A673 (cell line): ENCODE results near the gene PDE5A. TPM values are rescaled to one million over a fixed set of nuclear protein-coding genes. Genes with fewer than 3 reads are reported as not detected.

Source experiments
- BruUV-seq: library from RNA; stranded (reverse); fragments of 400-500 nt; replicated peaks from 2 replicates; lab custom pipeline; 2021; lab: Mats Ljungman, UMichigan
- CTCF ChIA-PET: fragments of 300-600 bp; sonication (Branson Sonifier 250); formaldehyde crosslinking; loops from one replicate; lab custom pipeline; 2022; ENCODE audit warnings: antibody characterized with exemption; lab: Charles Lee
- POLR2A ChIA-PET: fragments of 300-600 bp; sonication (Branson Sonifier 250); formaldehyde crosslinking; loops from one replicate; lab custom pipeline; 2022; ENCODE audit warnings: antibody characterized with exemption; ENCODE audit not compliant: low non-redundant PET; lab: Charles Lee
- DNase-seq: peaks from one replicate; pipeline ENCODE4 v3.0.0-alpha.2; 2015; ENCODE audit warnings: low spot score
- H3K27ac ChIP-seq: fragments of 200-600 bp; sonication (generic); 2 replicates; pipeline ENCODE4 v1.5.1; 2016; ENCODE audit warnings: mixed run types, low read depth, mild to moderate bottlenecking, mixed read lengths, antibody characterized with exemption, low read length; ENCODE audit not compliant: poor library complexity, severe bottlenecking
- H3K27me3 ChIP-seq: fragments of 200-600 bp; sonication (generic); replicated peaks from 2 replicates; pipeline ENCODE4 v1.6.1; 2017; ENCODE audit warnings: mixed run types, low read depth, mild to moderate bottlenecking, mixed read lengths, antibody characterized with exemption, low read length; ENCODE audit not compliant: insufficient read depth, poor library complexity
- H3K36me3 ChIP-seq: fragments of 200-600 bp; sonication (generic); 2 replicates; pipeline ENCODE4 v1.6.1; 2016; ENCODE audit warnings: mixed run types, mild to moderate bottlenecking, mixed read lengths, antibody characterized with exemption, low read length; ENCODE audit not compliant: insufficient read depth, poor library complexity, severe bottlenecking
- H3K4me1 ChIP-seq: fragments of 200-600 bp; sonication (generic); 2 replicates; pipeline ENCODE4 v1.6.1; 2017; ENCODE audit warnings: mixed run types, mild to moderate bottlenecking, mixed read lengths, antibody characterized with exemption, low read length; ENCODE audit not compliant: insufficient read depth, poor library complexity, severe bottlenecking
- H3K4me3 ChIP-seq: fragments of 200-600 bp; sonication (generic); 2 replicates; pipeline ENCODE4 v1.5.1; 2016; ENCODE audit warnings: low read depth, mixed run types, mild to moderate bottlenecking, mixed read lengths, low read length; ENCODE audit not compliant: poor library complexity, severe bottlenecking
- H3K9me3 ChIP-seq: fragments of 200-600 bp; sonication (generic); 2 replicates; pipeline ENCODE4 v1.6.1; 2016; ENCODE audit warnings: mixed run types, low read depth, mild to moderate bottlenecking, mixed read lengths, antibody characterized with exemption, low read length; ENCODE audit not compliant: poor library complexity, severe bottlenecking
- CTCF ChIP-seq: fragments of 300-800, 200-600 bp; sonication (generic); conservative IDR thresholded peaks from 2 replicates; pipeline ENCODE4 v1.5.1; 2017; ENCODE audit warnings: low read depth, mild to moderate bottlenecking, antibody characterized with exemption, low read length, moderate library complexity, mixed read lengths
- EZH2 ChIP-seq: fragments of 200-600 bp; sonication (generic); IDR thresholded peaks from 2 replicates; pipeline ENCODE4 v1.6.1; 2017; ENCODE audit warnings: borderline replicate concordance, low read depth, mild to moderate bottlenecking, mixed read lengths, antibody characterized with exemption, low read length; ENCODE audit not compliant: poor library complexity, severe bottlenecking
- intact Hi-C: fragments of 100-400 bp; cut with micrococcal nuclease; formaldehyde crosslinking; loops from one replicate; pipeline ENCODE4 v1.10.0; 2022; ENCODE audit not compliant: unreplicated experiment
- total RNA-seq: library from RNA; stranded (reverse); gene quantifications from 2 replicates; pipeline ENCODE4 v1.2.3, GENCODE V29; 2021

Gene PDE5A
- total RNA-seq, 1 experiment from 2014 or later = 1.2 TPM

DNA sequence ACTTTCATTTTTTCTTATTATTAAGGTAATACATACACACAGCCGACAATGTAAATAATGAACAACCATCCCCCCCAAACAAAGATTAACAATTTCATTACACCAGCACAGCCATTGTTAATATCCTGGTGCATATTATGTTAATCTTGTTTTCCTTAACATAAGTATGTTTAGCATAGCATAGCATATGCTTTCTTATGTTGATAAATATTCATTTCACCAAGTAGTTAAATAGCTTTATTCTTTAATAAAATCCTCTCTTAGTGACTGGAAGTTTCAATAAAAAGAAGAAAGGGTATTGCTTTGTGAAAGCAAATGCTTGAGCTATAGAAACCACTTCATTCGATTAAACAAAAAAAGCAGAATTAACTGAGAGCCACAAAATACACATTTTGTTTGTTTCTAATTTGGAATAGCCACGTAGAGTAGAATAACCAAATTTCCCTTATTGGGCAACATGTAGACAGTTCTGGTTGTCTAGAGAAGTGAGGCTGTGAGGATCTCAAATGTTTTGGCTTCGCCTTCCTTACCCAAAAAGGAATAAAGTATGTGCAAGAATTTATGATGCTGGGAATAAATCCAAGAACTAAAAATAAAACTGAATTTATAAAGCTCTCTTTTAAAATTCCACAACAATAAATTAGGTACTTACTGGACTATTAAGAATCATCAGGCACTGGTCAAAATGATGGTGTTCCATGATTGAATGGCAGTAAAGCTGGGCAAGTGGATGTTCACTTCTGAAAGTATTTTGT lies 118.0 kb downstream of the PDE5A start:
- H3K4me1 ChIP-seq = no peaks in the 10 kb centered on the region
- DNase-seq = no peak
- intact Hi-C loops = no loop called here
- CTCF ChIA-PET = no interaction called here
- H3K27me3 ChIP-seq = no peaks in the 10 kb centered on the region
- H3K36me3 ChIP-seq = no peaks in the 10 kb centered on the region
- POLR2A ChIA-PET = interaction anchor here (0.6 kb wide), 1 partner anchor 379 kb away, joined by 3 read pairs; no protein-coding TSS in a partner anchor
- TF ChIP-seq EZH2 (no peak), CTCF (no peak)
- H3K4me3 ChIP-seq = no peak overlapping the region
- H3K9me3 ChIP-seq = no peaks in the 10 kb centered on the region
- no peak overlapping the region for H3K27ac ChIP-seq
- no TSS peak for BruUV-seq

GRCh38 chr4:119508281-119508680 lies 120.3 kb downstream of the PDE5A start:
- Histone ChIP-seq H3K4me3 (no peak overlapping the region), H3K27ac (no peak overlapping the region), H3K9me3 (no peaks in the 10 kb centered on the region), H3K36me3 (no peaks in the 10 kb centered on the region), H3K4me1 (no peaks in the 10 kb centered on the region), H3K27me3 (no peaks in the 10 kb centered on the region)
- intact Hi-C loops = no loop called here
- ChIA-PET POLR2A (no interaction called here), CTCF (no interaction called here)
- DNase-seq = no peak
- TF ChIP-seq CTCF (no peak), EZH2 (no peak)
- no TSS peak for BruUV-seq

DNA sequence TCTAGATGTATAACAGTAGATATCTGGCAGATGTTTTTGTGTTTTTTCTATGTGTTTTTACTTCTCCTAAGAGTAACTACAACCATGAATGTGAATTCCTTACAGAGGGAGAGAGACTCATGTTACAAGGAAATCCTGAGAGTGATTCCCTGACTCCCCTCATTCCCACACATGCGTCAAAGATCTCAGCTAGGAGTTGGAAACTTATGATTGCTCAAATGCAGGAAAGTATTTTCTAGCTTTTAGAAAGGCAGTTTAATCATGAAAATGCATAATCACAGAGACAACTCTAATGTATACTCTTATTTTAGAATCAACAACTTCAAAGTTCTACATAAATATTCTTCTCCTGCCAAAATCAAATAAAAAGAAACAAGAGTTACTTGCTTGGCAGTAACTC lies 121.8 kb downstream of the PDE5A start:
- DNase-seq = no peak
- Histone ChIP-seq H3K27me3 (no peaks in the 10 kb centered on the region), H3K9me3 (no peaks in the 10 kb centered on the region), H3K4me1 (no peaks in the 10 kb centered on the region), H3K36me3 (no peaks in the 10 kb centered on the region), H3K4me3 (no peak overlapping the region), H3K27ac (no peak overlapping the region)
- BruUV-seq = no TSS peak
- ChIA-PET POLR2A (interaction anchor here (0.6 kb wide), 1 partner anchor 739 kb away, joined by 17 read pairs; no protein-coding TSS in a partner anchor), CTCF (no interaction called here)
- TF ChIP-seq CTCF (no peak), EZH2 (no peak)
- intact Hi-C loops = no loop called here
